Esophagus squamous epithelium (tissue), 4 donors: ENCODE results near the gene ABCA3.

ENCODE experiments used
- POLR2A ChIP-seq, 4 donors: fragments of 450-650 bp; IDR thresholded peaks; one replicate each; pipeline ENCODE4 v1.6.1; 2017; ENCODE audit warnings: antibody characterized with exemption in 4 of 4, mild to moderate bottlenecking in 4 of 4, moderate library complexity in 3 of 4
- TF ChIP-seq, protein P1 (sequence below), 6 experiments: fragments of 450-650 bp in 4 of 6; fragments of 200-600 bp in 2 of 6; sonication (generic) in 2 of 6; IDR thresholded peaks; one replicate each; pipeline ENCODE4 v1.5.1; 2016 to 2019; ENCODE audit warnings: antibody characterized with exemption in 6 of 6, mild to moderate bottlenecking in 4 of 6, moderate library complexity in 4 of 6

DNA sequence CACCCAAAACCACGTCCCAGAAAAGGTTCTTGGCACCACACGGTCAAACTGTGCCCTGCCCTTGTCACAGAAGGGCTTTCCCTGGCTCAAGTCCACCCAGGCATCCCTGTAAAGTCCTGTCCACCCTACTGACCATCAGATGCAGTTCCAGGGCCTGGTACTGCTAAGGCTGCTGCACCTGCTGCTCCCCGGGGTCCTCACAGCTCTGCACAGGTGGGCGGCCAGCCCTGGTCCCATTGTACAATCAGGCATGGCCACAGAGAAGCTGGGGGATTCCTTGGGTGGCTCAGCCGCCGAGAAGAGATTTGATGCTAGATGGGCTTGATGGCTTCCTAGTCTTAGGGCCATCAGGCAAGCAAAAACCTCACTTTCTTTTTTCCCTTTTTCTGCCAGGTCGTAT is 15.3 kb downstream of the ABCA3 start:
- TF ChIP-seq, protein P1, sequence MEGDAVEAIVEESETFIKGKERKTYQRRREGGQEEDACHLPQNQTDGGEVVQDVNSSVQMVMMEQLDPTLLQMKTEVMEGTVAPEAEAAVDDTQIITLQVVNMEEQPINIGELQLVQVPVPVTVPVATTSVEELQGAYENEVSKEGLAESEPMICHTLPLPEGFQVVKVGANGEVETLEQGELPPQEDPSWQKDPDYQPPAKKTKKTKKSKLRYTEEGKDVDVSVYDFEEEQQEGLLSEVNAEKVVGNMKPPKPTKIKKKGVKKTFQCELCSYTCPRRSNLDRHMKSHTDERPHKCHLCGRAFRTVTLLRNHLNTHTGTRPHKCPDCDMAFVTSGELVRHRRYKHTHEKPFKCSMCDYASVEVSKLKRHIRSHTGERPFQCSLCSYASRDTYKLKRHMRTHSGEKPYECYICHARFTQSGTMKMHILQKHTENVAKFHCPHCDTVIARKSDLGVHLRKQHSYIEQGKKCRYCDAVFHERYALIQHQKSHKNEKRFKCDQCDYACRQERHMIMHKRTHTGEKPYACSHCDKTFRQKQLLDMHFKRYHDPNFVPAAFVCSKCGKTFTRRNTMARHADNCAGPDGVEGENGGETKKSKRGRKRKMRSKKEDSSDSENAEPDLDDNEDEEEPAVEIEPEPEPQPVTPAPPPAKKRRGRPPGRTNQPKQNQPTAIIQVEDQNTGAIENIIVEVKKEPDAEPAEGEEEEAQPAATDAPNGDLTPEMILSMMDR (IDR thresholded peaks at IDR 0.05), result no peak
- no peak for TF ChIP-seq POLR2A (IDR thresholded peaks at IDR 0.05)
